ENCODE measurements around the gene LIN52.
A peak's percentile ranks its signal among the peaks of the same experiment; 100 is the strongest.

LIN52 gene

GRCh38 chr14:74240794-74241651 is 156.3 kb downstream of the LIN52 start:
- TF ChIP-seq Cebpa-rat (IDR thresholded peaks at IDR 0.05): no peak
- Histone ChIP-seq H3K27me3 (peaks cover 73 to 93% (median 86%) of the 10 kb centered on the region in 11 experiments), H4K20me1 (peaks cover 0 to 36% (median 3%) of the 10 kb centered on the region in 11 experiments; a peak in 7 of 22 replicates), H3K4me1 (no peaks in the 10 kb centered on the region), H3K9ac (no peak overlapping the region), H3K27ac (no peak overlapping the region), H3K36me3 (no peaks in the 10 kb centered on the region; a peak in 1 of 22 replicates), H3K9me3 (replicated peaks in 1 of 11) (peaks cover 23 to 35% (median 29%) of the 10 kb centered on the region in 11 experiments), H3K4me3 (peak overlapping the region in 5 of 10 experiments; percentile 11 to 33 (median 26); a peak in 4 of 20 replicates), H3K4me2 (no peak overlapping the region)

- H3K4me3 ChIP-seq: peak overlapping the region in 1 of 10 experiments; percentile 31; a peak in 2 of 20 replicates
- TF ChIP-seq Cebpa-rat (IDR thresholded peaks at IDR 0.05): no peak
- H3K36me3 ChIP-seq: no peaks in the 10 kb centered on the region; a peak in 1 of 22 replicates
- H3K4me1 ChIP-seq: no peaks in the 10 kb centered on the region
- no peak overlapping the region for H3K27ac ChIP-seq
- peaks cover 0 to 36% (median 3%) of the 10 kb centered on the region in 11 experiments; a peak in 7 of 22 replicates for H4K20me1 ChIP-seq
- no peak overlapping the region for H3K9ac ChIP-seq
- H3K27me3 ChIP-seq: peaks cover 73 to 94% (median 86%) of the 10 kb centered on the region in 11 experiments
- H3K4me2 ChIP-seq: no peak overlapping the region
- peaks cover 23 to 35% (median 29%) of the 10 kb centered on the region in 11 experiments for H3K9me3 ChIP-seq (replicated peaks in 1 of 11)
Observed at GRCh38 chr14:74241652-74242017, 156.9 kb downstream of the LIN52 start.

GRCh38 chr14:74242021-74242779 is 157.4 kb downstream of the LIN52 start:
- peaks cover 0 to 36% (median 3%) of the 10 kb centered on the region in 11 experiments; a peak in 7 of 22 replicates for H4K20me1 ChIP-seq
- H3K27me3 ChIP-seq: peaks cover 73 to 90% (median 86%) of the 10 kb centered on the region in 11 experiments
- no peak overlapping the region for H3K4me2 ChIP-seq
- H3K27ac ChIP-seq: no peak overlapping the region
- no peak overlapping the region for H3K9ac ChIP-seq
- TF ChIP-seq Cebpa-rat (IDR thresholded peaks at IDR 0.05): no peak
- no peaks in the 10 kb centered on the region; a peak in 1 of 22 replicates for H3K36me3 ChIP-seq
- H3K9me3 ChIP-seq (replicated peaks in 1 of 11): peaks cover 23 to 35% (median 29%) of the 10 kb centered on the region in 11 experiments
- no peak overlapping the region for H3K4me3 ChIP-seq
- no peaks in the 10 kb centered on the region for H3K4me1 ChIP-seq

- Histone ChIP-seq H4K20me1 (peaks cover 0 to 36% (median 3%) of the 10 kb centered on the region in 11 experiments; a peak in 7 of 22 replicates), H3K27me3 (peaks cover 73 to 85% (median 80%) of the 10 kb centered on the region in 11 experiments), H3K27ac (no peak overlapping the region), H3K4me3 (no peak overlapping the region), H3K4me2 (no peak overlapping the region), H3K9me3 (replicated peaks in 1 of 11) (peaks cover 23 to 35% (median 29%) of the 10 kb centered on the region in 11 experiments), H3K9ac (no peak overlapping the region), H3K4me1 (no peaks in the 10 kb centered on the region), H3K36me3 (no peaks in the 10 kb centered on the region; a peak in 1 of 22 replicates)
- TF ChIP-seq Cebpa-rat (IDR thresholded peaks at IDR 0.05): no peak
Observed at GRCh38 chr14:74242780-74243042, 158.0 kb downstream of the LIN52 start.

GRCh38 chr14:74243051-74243450 is 158.3 kb downstream of the LIN52 start:
- Histone ChIP-seq H3K9ac (no peak overlapping the region), H4K20me1 (peaks cover 0 to 36% (median 3%) of the 10 kb centered on the region in 11 experiments; a peak in 7 of 22 replicates), H3K4me1 (no peaks in the 10 kb centered on the region), H3K36me3 (no peaks in the 10 kb centered on the region; a peak in 1 of 22 replicates), H3K4me3 (no peak overlapping the region), H3K27me3 (peaks cover 70 to 82% (median 77%) of the 10 kb centered on the region in 11 experiments), H3K9me3 (replicated peaks in 1 of 11) (peaks cover 23 to 35% (median 29%) of the 10 kb centered on the region in 11 experiments), H3K27ac (no peak overlapping the region), H3K4me2 (no peak overlapping the region)
- TF ChIP-seq Cebpa-rat (IDR thresholded peaks at IDR 0.05): no peak

GRCh38 chr14:74244115-74244514 is 159.4 kb downstream of the LIN52 start:
- no peak for TF ChIP-seq Cebpa-rat (IDR thresholded peaks at IDR 0.05)
- H3K36me3 ChIP-seq: no peaks in the 10 kb centered on the region; a peak in 1 of 22 replicates

GRCh38 chr14:74245292-74245691 is 160.5 kb downstream of the LIN52 start:
- peaks cover 48 to 59% (median 55%) of the 10 kb centered on the region in 11 experiments for H3K27me3 ChIP-seq
- peaks cover 0 to 28% (median 3%) of the 10 kb centered on the region in 11 experiments; a peak in 7 of 22 replicates for H4K20me1 ChIP-seq
- H3K9ac ChIP-seq: no peak overlapping the region
- peaks cover 15 to 20% (median 18%) of the 10 kb centered on the region in 11 experiments for H3K9me3 ChIP-seq (replicated peaks in 1 of 11)
- H3K4me2 ChIP-seq: no peak overlapping the region
- no peaks in the 10 kb centered on the region for H3K4me1 ChIP-seq
- TF ChIP-seq Cebpa-rat (IDR thresholded peaks at IDR 0.05): no peak
- no peaks in the 10 kb centered on the region; a peak in 1 of 22 replicates for H3K36me3 ChIP-seq
- H3K27ac ChIP-seq: no peak overlapping the region
- no peak overlapping the region for H3K4me3 ChIP-seq

More at GRCh38 chr14:74244115-74244514, 159.4 kb downstream of the LIN52 start:
- H4K20me1 ChIP-seq: peaks cover 0 to 36% (median 3%) of the 10 kb centered on the region in 11 experiments; a peak in 7 of 22 replicates
- H3K4me1 ChIP-seq: no peaks in the 10 kb centered on the region
- peaks cover 60 to 71% (median 66%) of the 10 kb centered on the region in 11 experiments for H3K27me3 ChIP-seq
- H3K9ac ChIP-seq: no peak overlapping the region
- no peak overlapping the region for H3K4me3 ChIP-seq
- H3K9me3 ChIP-seq (replicated peaks in 1 of 11): peaks cover 23 to 31% (median 29%) of the 10 kb centered on the region in 11 experiments
- H3K27ac ChIP-seq: no peak overlapping the region
- no peak overlapping the region for H3K4me2 ChIP-seq

- peaks cover 0 to 5% (median 0%) of the 10 kb centered on the region in 10 experiments; a peak in 1 of 20 replicates for H3K4me1 ChIP-seq
- no peaks in the 10 kb centered on the region for H3K36me3 ChIP-seq
- peaks cover 2 to 7% (median 6%) of the 10 kb centered on the region in 11 experiments for H3K9me3 ChIP-seq (replicated peaks in 1 of 11)
- no peak overlapping the region for H3K4me3 ChIP-seq
- peaks cover 0 to 16% (median 3%) of the 10 kb centered on the region in 11 experiments; a peak in 7 of 22 replicates for H4K20me1 ChIP-seq
- H3K9ac ChIP-seq: no peak overlapping the region
- no peak for TF ChIP-seq Cebpa-rat (IDR thresholded peaks at IDR 0.05)
- no peak overlapping the region for H3K4me2 ChIP-seq
- H3K27ac ChIP-seq: no peak overlapping the region
- peaks cover 36 to 47% (median 42%) of the 10 kb centered on the region in 11 experiments for H3K27me3 ChIP-seq
Observed at GRCh38 chr14:74246542-74246941, 161.8 kb downstream of the LIN52 start.

GRCh38 chr14:74248017-74248416 is 163.3 kb downstream of the LIN52 start:
- Histone ChIP-seq H3K4me1 (peaks cover 0 to 5% (median 0%) of the 10 kb centered on the region in 10 experiments; a peak in 2 of 20 replicates), H4K20me1 (peaks cover 0 to 4% (median 0%) of the 10 kb centered on the region in 11 experiments; a peak in 3 of 22 replicates), H3K27me3 (peaks cover 21 to 32% (median 27%) of the 10 kb centered on the region in 11 experiments), H3K36me3 (no peaks in the 10 kb centered on the region), H3K4me2 (no peak overlapping the region), H3K4me3 (no peak overlapping the region), H3K27ac (no peak overlapping the region), H3K9me3 (replicated peaks in 1 of 11) (no peaks in the 10 kb centered on the region), H3K9ac (no peak overlapping the region)
- no peak for TF ChIP-seq Cebpa-rat (IDR thresholded peaks at IDR 0.05)
